ENCODE results near the gene CPED1. TPM values are rescaled to one million over a fixed set of nuclear protein-coding genes. Genes with fewer than 3 reads are reported as not detected.

The CPED1 gene
- total and polyA plus RNA-seq, 2 experiments from 2014 or later = 0.17 to 0.47 TPM

DNA sequence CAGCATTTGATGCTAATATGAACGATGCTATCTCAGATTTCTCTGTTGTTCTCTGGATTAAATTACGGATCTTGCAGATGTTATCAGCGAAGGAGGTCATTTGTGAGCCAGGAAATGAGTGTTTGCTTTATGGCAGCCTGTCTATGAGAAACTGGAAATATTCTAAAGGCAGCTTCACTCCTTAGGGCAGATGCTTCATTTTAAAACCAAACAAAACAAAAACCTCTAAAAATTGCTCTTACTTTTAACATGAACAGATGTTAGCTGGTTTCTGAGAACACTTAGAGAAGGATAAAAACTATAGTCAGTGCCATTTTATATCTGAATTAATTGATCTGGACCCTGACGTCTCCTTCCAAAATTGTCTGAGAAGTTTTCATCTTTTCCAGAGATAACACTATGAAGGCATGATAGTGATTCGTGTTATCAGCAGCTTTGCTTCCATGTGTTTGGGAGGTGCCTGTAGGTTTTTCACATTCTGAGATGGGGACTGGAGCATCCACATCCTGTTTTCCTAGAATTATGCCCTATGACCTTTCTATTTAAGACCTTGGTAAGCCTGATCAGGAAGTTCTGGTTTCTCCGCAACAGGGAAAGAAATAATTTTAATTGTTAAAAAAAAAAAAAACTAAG, 53.1 kb downstream of the CPED1 start (continued):
- TF ChIP-seq, protein P1, sequence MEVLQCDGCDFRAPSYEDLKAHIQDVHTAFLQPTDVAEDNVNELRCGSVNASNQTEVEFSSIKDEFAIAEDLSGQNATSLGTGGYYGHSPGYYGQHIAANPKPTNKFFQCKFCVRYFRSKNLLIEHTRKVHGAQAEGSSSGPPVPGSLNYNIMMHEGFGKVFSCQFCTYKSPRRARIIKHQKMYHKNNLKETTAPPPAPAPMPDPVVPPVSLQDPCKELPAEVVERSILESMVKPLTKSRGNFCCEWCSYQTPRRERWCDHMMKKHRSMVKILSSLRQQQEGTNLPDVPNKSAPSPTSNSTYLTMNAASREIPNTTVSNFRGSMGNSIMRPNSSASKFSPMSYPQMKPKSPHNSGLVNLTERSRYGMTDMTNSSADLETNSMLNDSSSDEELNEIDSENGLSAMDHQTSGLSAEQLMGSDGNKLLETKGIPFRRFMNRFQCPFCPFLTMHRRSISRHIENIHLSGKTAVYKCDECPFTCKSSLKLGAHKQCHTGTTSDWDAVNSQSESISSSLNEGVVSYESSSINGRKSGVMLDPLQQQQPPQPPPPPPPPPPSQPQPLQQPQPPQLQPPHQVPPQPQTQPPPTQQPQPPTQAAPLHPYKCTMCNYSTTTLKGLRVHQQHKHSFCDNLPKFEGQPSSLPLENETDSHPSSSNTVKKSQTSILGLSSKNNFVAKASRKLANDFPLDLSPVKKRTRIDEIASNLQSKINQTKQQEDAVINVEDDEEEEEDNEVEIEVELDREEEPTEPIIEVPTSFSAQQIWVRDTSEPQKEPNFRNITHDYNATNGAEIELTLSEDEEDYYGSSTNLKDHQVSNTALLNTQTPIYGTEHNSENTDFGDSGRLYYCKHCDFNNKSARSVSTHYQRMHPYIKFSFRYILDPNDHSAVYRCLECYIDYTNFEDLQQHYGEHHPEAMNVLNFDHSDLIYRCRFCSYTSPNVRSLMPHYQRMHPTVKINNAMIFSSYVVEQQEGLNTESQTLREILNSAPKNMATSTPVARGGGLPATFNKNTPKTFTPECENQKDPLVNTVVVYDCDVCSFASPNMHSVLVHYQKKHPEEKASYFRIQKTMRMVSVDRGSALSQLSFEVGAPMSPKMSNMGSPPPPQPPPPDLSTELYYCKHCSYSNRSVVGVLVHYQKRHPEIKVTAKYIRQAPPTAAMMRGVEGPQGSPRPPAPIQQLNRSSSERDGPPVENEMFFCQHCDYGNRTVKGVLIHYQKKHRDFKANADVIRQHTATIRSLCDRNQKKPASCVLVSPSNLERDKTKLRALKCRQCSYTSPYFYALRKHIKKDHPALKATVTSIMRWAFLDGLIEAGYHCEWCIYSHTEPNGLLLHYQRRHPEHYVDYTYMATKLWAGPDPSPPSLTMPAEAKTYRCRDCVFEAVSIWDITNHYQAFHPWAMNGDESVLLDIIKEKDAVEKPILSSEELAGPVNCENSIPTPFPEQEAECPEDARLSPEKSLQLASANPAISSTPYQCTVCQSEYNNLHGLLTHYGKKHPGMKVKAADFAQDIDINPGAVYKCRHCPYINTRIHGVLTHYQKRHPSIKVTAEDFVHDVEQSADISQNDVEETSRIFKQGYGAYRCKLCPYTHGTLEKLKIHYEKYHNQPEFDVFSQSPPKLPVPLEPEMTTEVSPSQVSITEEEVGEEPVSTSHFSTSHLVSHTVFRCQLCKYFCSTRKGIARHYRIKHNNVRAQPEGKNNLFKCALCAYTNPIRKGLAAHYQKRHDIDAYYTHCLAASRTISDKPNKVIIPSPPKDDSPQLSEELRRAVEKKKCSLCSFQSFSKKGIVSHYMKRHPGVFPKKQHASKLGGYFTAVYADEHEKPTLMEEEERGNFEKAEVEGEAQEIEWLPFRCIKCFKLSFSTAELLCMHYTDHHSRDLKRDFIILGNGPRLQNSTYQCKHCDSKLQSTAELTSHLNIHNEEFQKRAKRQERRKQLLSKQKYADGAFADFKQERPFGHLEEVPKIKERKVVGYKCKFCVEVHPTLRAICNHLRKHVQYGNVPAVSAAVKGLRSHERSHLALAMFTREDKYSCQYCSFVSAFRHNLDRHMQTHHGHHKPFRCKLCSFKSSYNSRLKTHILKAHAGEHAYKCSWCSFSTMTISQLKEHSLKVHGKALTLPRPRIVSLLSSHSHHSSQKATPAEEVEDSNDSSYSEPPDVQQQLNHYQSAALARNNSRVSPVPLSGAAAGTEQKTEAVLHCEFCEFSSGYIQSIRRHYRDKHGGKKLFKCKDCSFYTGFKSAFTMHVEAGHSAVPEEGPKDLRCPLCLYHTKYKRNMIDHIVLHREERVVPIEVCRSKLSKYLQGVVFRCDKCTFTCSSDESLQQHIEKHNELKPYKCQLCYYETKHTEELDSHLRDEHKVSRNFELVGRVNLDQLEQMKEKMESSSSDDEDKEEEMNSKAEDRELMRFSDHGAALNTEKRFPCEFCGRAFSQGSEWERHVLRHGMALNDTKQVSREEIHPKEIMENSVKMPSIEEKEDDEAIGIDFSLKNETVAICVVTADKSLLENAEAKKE (CRISPR knock-in tag; IDR thresholded peaks at IDR 0.05) = no peak

DNA sequence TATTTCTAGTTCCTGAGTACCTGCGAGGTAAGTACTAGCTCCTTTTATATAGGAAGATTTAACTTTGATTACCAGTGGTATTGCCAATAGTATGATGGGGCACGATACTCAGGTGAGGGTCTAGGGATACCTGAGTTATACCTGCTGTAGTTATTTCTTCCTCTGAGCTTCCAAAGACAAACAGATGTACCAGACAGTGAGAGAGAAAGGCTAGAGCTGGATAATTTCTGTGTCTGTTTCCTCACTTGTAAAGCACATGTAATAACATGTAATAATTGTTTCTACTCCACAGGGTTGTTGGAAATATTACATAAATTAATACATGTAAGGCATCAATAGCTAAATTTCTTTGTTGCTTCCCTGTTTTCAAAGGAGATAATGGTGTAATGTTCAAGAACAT, 53.7 kb downstream of the CPED1 start:
- ATAC-seq (no peak), DNase-seq (ENCODE audit: low spot score) (no peak)
- Histone ChIP-seq H3K27me3 (ENCODE audit: insufficient read depth) (no peaks in the 10 kb centered on the region), H3K9me2 (ENCODE audit: insufficient read depth) (no peaks in the 10 kb centered on the region), H3F3A (replicated peaks; ENCODE audit: low read depth) (no peaks in the 10 kb centered on the region), H3K36me3 (ENCODE audit: insufficient read depth) (no peaks in the 10 kb centered on the region), H2AFZ (no peak overlapping the region), H3K27ac (ENCODE audit: low read depth) (no peak overlapping the region), H4K20me1 (replicated peaks; ENCODE audit: insufficient read depth) (no peaks in the 10 kb centered on the region), H3K4me1 (ENCODE audit: insufficient read depth) (no peaks in the 10 kb centered on the region), H3K4me3 (no peak overlapping the region), H3K4me2 (no peak overlapping the region), H3K79me2 (replicated peaks; ENCODE audit: insufficient read depth) (no peaks in the 10 kb centered on the region)
- no peaks in the 10 kb centered on the region for H3K36me3 Mint-ChIP-seq (ENCODE audit: low read depth)
- no peak overlapping the region for H3K4me3 Mint-ChIP-seq
- H3K27ac Mint-ChIP-seq = no peak overlapping the region
- TF ChIP-seq EZH2 (IDR thresholded peaks at IDR 0.05; ENCODE audit: low read depth, unreplicated experiment) = no peak
- peaks cover 5% of the 10 kb centered on the region for H3K4me1 Mint-ChIP-seq
- H3K9me3 Mint-ChIP-seq = no peaks in the 10 kb centered on the region
- H3K27me3 Mint-ChIP-seq (ENCODE audit: insufficient read depth, low read depth, poor library complexity) = no peaks in the 10 kb centered on the region

GRCh38 chr7:121042899-121043298, 54.4 kb downstream of the CPED1 start:
- H3K9me2 ChIP-seq (ENCODE audit: insufficient read depth) = no peaks in the 10 kb centered on the region; the same call in 1 of the 2 replicates
- DNase-seq (ENCODE audit: low spot score) (no peak), ATAC-seq (no peak)
- no peak overlapping the region for H3K4me3 Mint-ChIP-seq
- no peak overlapping the region for H3K27ac Mint-ChIP-seq
- H3K27me3 Mint-ChIP-seq (ENCODE audit: insufficient read depth, low read depth, poor library complexity) = no peaks in the 10 kb centered on the region
- H3K4me2 ChIP-seq = no peak overlapping the region
- H3K4me3 ChIP-seq = no peak overlapping the region
- no peaks in the 10 kb centered on the region for H4K20me1 ChIP-seq (replicated peaks; ENCODE audit: insufficient read depth)
- H3K4me1 Mint-ChIP-seq = peaks cover 5% of the 10 kb centered on the region
- H3K27me3 ChIP-seq (ENCODE audit: insufficient read depth) = no peaks in the 10 kb centered on the region
- no peaks in the 10 kb centered on the region for H3K9me3 Mint-ChIP-seq
- no peaks in the 10 kb centered on the region for H3K36me3 ChIP-seq (ENCODE audit: insufficient read depth)
- no peaks in the 10 kb centered on the region for H3F3A ChIP-seq (replicated peaks; ENCODE audit: low read depth)
- no peaks in the 10 kb centered on the region for H3K79me2 ChIP-seq (replicated peaks; ENCODE audit: insufficient read depth)
- no peak overlapping the region for H2AFZ ChIP-seq
- H3K4me1 ChIP-seq (ENCODE audit: insufficient read depth) = no peaks in the 10 kb centered on the region
- no peak overlapping the region for H3K27ac ChIP-seq (ENCODE audit: low read depth)
- H3K36me3 Mint-ChIP-seq (ENCODE audit: low read depth) = no peaks in the 10 kb centered on the region
- TF ChIP-seq EZH2phosphoT487 (IDR thresholded peaks at IDR 0.05; ENCODE audit: unreplicated experiment) (no peak), NANOG (IDR thresholded peaks at IDR 0.05; ENCODE audit: borderline replicate concordance) (no peak)
- TF ChIP-seq, protein P1 (CRISPR knock-in tag; IDR thresholded peaks at IDR 0.05) = no peak

All from GM23338 (cell line).